ENCODE data around the gene TAF7. TPM values are rescaled to one million over a fixed set of nuclear protein-coding genes. Genes with fewer than 3 reads are reported as not detected.

TAF7 gene
- total RNA-seq, 2 donors from 2014 or later, result 57.9 to 63.1 TPM

Other genes starting within 250 kb of the TAF7 start
- 1 to 10 TPM; 2.3 to 3.2 TPM for gene PCDHB2, start 226.2 kb downstream of the TAF7 start, total RNA-seq
- gene PCDHB3, start 220.3 kb downstream of the TAF7 start, total RNA-seq, result 1 to 10 TPM; 1.2 to 1.3 TPM
- 1 to 10 TPM; 4.1 to 5.2 TPM for gene PCDHB4, start 199.0 kb downstream of the TAF7 start, total RNA-seq
- gene PCDHB5, start 185.6 kb downstream of the TAF7 start, total RNA-seq, result 1 to 10 TPM; 2.8 to 3.1 TPM
- 1 to 10 TPM in 1 of 2 donors, under 1 TPM in 1; 0.95 to 1.6 TPM for gene PCDHB6, start 170.7 kb downstream of the TAF7 start, total RNA-seq
- 1 to 10 TPM; 2.6 to 5.5 TPM for gene PCDHB7, start 148.1 kb downstream of the TAF7 start, total RNA-seq
- 1 to 10 TPM; 2.3 to 3.5 TPM for gene PCDHB8, start 143.0 kb downstream of the TAF7 start, total RNA-seq
- gene PCDHB16, start 138.4 kb downstream of the TAF7 start, total RNA-seq, result 1 to 10 TPM; 3.0 to 5.0 TPM
- gene PCDHB9, start 133.6 kb downstream of the TAF7 start, total RNA-seq, result 1 to 10 TPM; 1.1 to 5.3 TPM
- gene PCDHB10, start 128.4 kb downstream of the TAF7 start, total RNA-seq, result 1 to 10 TPM; 2.6 to 3.8 TPM
- 1 to 10 TPM; 3.6 to 4.0 TPM for gene PCDHB11, start 121.2 kb downstream of the TAF7 start, total RNA-seq
- gene PCDHB12, start 112.1 kb downstream of the TAF7 start, total RNA-seq, result 1 to 10 TPM; 3.6 to 4.1 TPM
- 1 to 10 TPM; 3.9 to 6.4 TPM for gene PCDHB13, start 106.9 kb downstream of the TAF7 start, total RNA-seq
- gene PCDHB14, start 97.4 kb downstream of the TAF7 start, total RNA-seq, result 1 to 10 TPM; 5.0 to 8.7 TPM
- gene PCDHB15, start 75.4 kb downstream of the TAF7 start, total RNA-seq, result 1 to 10 TPM; 3.8 to 4.4 TPM
- under 1 TPM; 0.46 to 1.00 TPM for gene SLC25A2, start 16.7 kb downstream of the TAF7 start, total RNA-seq
- gene PCDHGA1, start 9.7 kb upstream of the TAF7 start, total RNA-seq, result under 1 TPM; 0.81 to 0.93 TPM
- 1 to 10 TPM; 3.7 to 7.4 TPM for gene PCDHGA2, start 18.0 kb upstream of the TAF7 start, total RNA-seq
- 1 to 10 TPM; 2.0 to 3.0 TPM for gene PCDHGA3, start 23.0 kb upstream of the TAF7 start, total RNA-seq
- 1 to 10 TPM; 2.6 to 2.8 TPM for gene PCDHGB1, start 29.3 kb upstream of the TAF7 start, total RNA-seq
- 1 to 10 TPM; 4.7 to 5.5 TPM for gene PCDHGA4, start 34.2 kb upstream of the TAF7 start, total RNA-seq
- 1 to 10 TPM; 4.7 to 5.2 TPM for gene PCDHGB2, start 39.2 kb upstream of the TAF7 start, total RNA-seq
- 1 to 10 TPM; 3.9 to 5.2 TPM for gene PCDHGA5, start 43.4 kb upstream of the TAF7 start, total RNA-seq
- 1 to 10 TPM; 4.9 to 5.0 TPM for gene PCDHGB3, start 49.5 kb upstream of the TAF7 start, total RNA-seq
- gene PCDHGA6, start 53.1 kb upstream of the TAF7 start, total RNA-seq, result 1 to 10 TPM; 6.6 to 7.9 TPM
- gene PCDHGA7, start 62.0 kb upstream of the TAF7 start, total RNA-seq, result 1 to 10 TPM; 4.0 to 4.3 TPM
- 1 to 10 TPM; 4.8 to 5.7 TPM for gene PCDHGB4, start 66.9 kb upstream of the TAF7 start, total RNA-seq
- gene PCDHGA8, start 71.8 kb upstream of the TAF7 start, total RNA-seq, result 1 to 10 TPM; 2.0 to 2.4 TPM
- gene PCDHGB5, start 77.2 kb upstream of the TAF7 start, total RNA-seq, result 1 to 10 TPM; 8.1 to 9.5 TPM
- 1 to 10 TPM; 5.6 to 7.2 TPM for gene PCDHGA9, start 82.0 kb upstream of the TAF7 start, total RNA-seq
- gene PCDHGB6, start 87.2 kb upstream of the TAF7 start, total RNA-seq, result 1 to 10 TPM; 6.7 to 8.5 TPM
- gene PCDHGA10, start 92.2 kb upstream of the TAF7 start, total RNA-seq, result 1 to 10 TPM; 5.7 to 6.6 TPM
- gene PCDHGB7, start 96.9 kb upstream of the TAF7 start, total RNA-seq, result 10 to 100 TPM; 12.2 to 17.1 TPM
- gene PCDHGA11, start 100.3 kb upstream of the TAF7 start, total RNA-seq, result 1 to 10 TPM; 4.6 to 4.8 TPM
- 10 to 100 TPM in 1 of 2 donors, 1 to 10 TPM in 1; 5.2 to 11.6 TPM for gene PCDHGA12, start 109.7 kb upstream of the TAF7 start, total RNA-seq
- gene PCDHGC3, start 155.2 kb upstream of the TAF7 start, total RNA-seq, result 10 to 100 TPM; 71.1 to 90.6 TPM
- 1 to 10 TPM; 2.0 to 2.9 TPM for gene PCDHGC4, start 164.2 kb upstream of the TAF7 start, total RNA-seq
- gene PCDHGC5, start 168.3 kb upstream of the TAF7 start, total RNA-seq, result 1 to 10 TPM; 2.3 to 2.6 TPM

Data from posterior vena cava (tissue), 2 donors.